GM12878 (cell line): ENCODE data around the gene RNASE13. TPM values are rescaled to one million over a fixed set of nuclear protein-coding genes. Genes with fewer than 3 reads are reported as not detected.
A peak's percentile ranks its signal among the peaks of the same experiment; 100 is the strongest.

ENCODE experiments used
- BACH1 ChIP-seq: fragments of 450-650 bp; IDR thresholded peaks from 2 replicates; pipeline ENCODE4 v1.6.1; 2017; ENCODE audit warnings: mild to moderate bottlenecking, borderline replicate concordance
- BRCA1 ChIP-seq: IDR thresholded peaks from 2 replicates; pipeline ENCODE4 v1.6.1; 2011; ENCODE audit warnings: low read depth, low read length, improper control_type of control experiment
- CBFB ChIP-seq: IDR thresholded peaks from 2 replicates; pipeline ENCODE4 v1.6.1; 2016; ENCODE audit warnings: antibody characterized with exemption, low read depth
- EGR1 ChIP-seq, 2 experiments: IDR thresholded peaks; 1 replicate in 1 of 2; 2 replicates in 1 of 2; pipeline ENCODE4 v1.6.1; 2011 to 2012; ENCODE audit warnings: low read depth in 2 of 2, low read length in 2 of 2, borderline replicate concordance in 1 of 2, mild to moderate bottlenecking in 1 of 2, moderate library complexity in 1 of 2
- ETV6 ChIP-seq, 2 experiments: fragments of 450-650 bp in 1 of 2; IDR thresholded peaks in 1 of 2; conservative IDR thresholded peaks in 1 of 2; 2 replicates each; pipeline ENCODE4 v1.6.1; 2014; ENCODE audit warnings: antibody characterized with exemption in 1 of 2, borderline replicate concordance in 1 of 2, low read depth in 1 of 2, mild to moderate bottlenecking in 1 of 2, moderate library complexity in 1 of 2
- IKZF2 ChIP-seq, 2 experiments: fragments of 450-650 bp; IDR thresholded peaks; 2 replicates each; pipeline ENCODE4 v1.6.1; 2017; ENCODE audit warnings: mild to moderate bottlenecking in 2 of 2, moderate library complexity in 2 of 2
- JUND ChIP-seq: IDR thresholded peaks from 2 replicates; pipeline ENCODE4 v1.6.1; 2012; ENCODE audit warnings: low read depth, mild to moderate bottlenecking, low read length, improper control_type of control experiment, moderate library complexity
- KLF5 ChIP-seq: fragments of 450-650 bp; IDR thresholded peaks from 2 replicates; pipeline ENCODE4 v1.6.1; 2014; ENCODE audit warnings: mild to moderate bottlenecking; ENCODE audit not compliant: partially characterized antibody
- NFIC ChIP-seq: IDR thresholded peaks from 2 replicates; pipeline ENCODE4 v1.6.1; 2012; ENCODE audit warnings: low read depth, mild to moderate bottlenecking, inconsistent platforms, low read length, moderate library complexity
- POLR2AphosphoS2 ChIP-seq: IDR thresholded peaks from 2 replicates; pipeline ENCODE4 v1.6.1; 2011; ENCODE audit warnings: low read depth, mild to moderate bottlenecking, low read length, improper control_type of control experiment, moderate library complexity
- RELA ChIP-seq: fragments of 450-650 bp; IDR thresholded peaks from 2 replicates; pipeline ENCODE4 v1.8.0; 2014; ENCODE audit warnings: borderline replicate concordance; ENCODE audit not compliant: partially characterized antibody
- SIX5 ChIP-seq: IDR thresholded peaks from 2 replicates; pipeline ENCODE4 v1.6.1; 2011; ENCODE audit warnings: mild to moderate bottlenecking, low read depth, low read length, moderate library complexity; ENCODE audit not compliant: severe bottlenecking
- SREBF1 ChIP-seq: IDR thresholded peaks from 2 replicates; pipeline ENCODE4 v1.6.1; 2012; ENCODE audit warnings: mild to moderate bottlenecking, low read length
- TCF3 ChIP-seq: IDR thresholded peaks from 2 replicates; pipeline ENCODE4 v1.6.1; 2012; ENCODE audit warnings: low read depth, mild to moderate bottlenecking, low read length, borderline replicate concordance; ENCODE audit not compliant: insufficient read depth
- ZZZ3 ChIP-seq: IDR thresholded peaks from 2 replicates; pipeline ENCODE4 v1.6.1; 2011; ENCODE audit warnings: low read depth; ENCODE audit not compliant: control insufficient read depth, insufficient read length
- polyA plus RNA-seq, 11 experiments: library from polyadenylated mRNA; depleted of rRNA in 4 of 11; unstranded in 6 of 11; stranded (reverse) in 5 of 11; fragments of >200 nt; fragmentation: Nextera tagmentation in 4 of 11; fragmentation: Illumina TruSeq in 1 of 11; extraction: Ambion mirVana in 4 of 11; extraction: Trizol in 1 of 11; gene quantifications; 1 replicate in 1 of 11; 2 replicates in 10 of 11; pipeline versions ENCODE4 v1.2.1 to v1.2.3, GENCODE V29; 2011 to 2016; ENCODE audit warnings: inconsistent platforms in 2 of 11, missing spikeins in 2 of 11, low read depth in 1 of 11
- total RNA-seq, 4 experiments: library from RNA; depleted of rRNA in 3 of 4; stranded (reverse); fragments of >200 nt in 3 of 4; fragmentation: Illumina TruSeq in 1 of 4; extraction: Trizol in 1 of 4; gene quantifications; 2 replicates each; pipeline versions ENCODE4 v1.2.1 to v1.2.3, GENCODE V29; 2013 to 2021
- TF ChIP-seq, protein P1 (sequence below): fragments of 450-650 bp; IDR thresholded peaks from 2 replicates; pipeline ENCODE4 v1.6.1; 2016; ENCODE audit warnings: mild to moderate bottlenecking, moderate library complexity, borderline replicate concordance
- TF ChIP-seq, protein P2 (sequence below): fragments of 450-650 bp; IDR thresholded peaks from 2 replicates; pipeline ENCODE4 v1.6.1; 2017; ENCODE audit warnings: low read depth, mild to moderate bottlenecking, moderate library complexity
- TF ChIP-seq, protein P3 (sequence below): IDR thresholded peaks from 2 replicates; pipeline ENCODE4 v1.6.1; 2012; ENCODE audit warnings: improper control_type of control experiment, low read depth, low read length; ENCODE audit not compliant: insufficient replicate concordance

Gene RNASE13
- total and polyA plus RNA-seq, 10 of the 15 experiments (the other 5 are each of a cell fraction or from before 2014, with no cell fraction given) = not detected

DNA sequence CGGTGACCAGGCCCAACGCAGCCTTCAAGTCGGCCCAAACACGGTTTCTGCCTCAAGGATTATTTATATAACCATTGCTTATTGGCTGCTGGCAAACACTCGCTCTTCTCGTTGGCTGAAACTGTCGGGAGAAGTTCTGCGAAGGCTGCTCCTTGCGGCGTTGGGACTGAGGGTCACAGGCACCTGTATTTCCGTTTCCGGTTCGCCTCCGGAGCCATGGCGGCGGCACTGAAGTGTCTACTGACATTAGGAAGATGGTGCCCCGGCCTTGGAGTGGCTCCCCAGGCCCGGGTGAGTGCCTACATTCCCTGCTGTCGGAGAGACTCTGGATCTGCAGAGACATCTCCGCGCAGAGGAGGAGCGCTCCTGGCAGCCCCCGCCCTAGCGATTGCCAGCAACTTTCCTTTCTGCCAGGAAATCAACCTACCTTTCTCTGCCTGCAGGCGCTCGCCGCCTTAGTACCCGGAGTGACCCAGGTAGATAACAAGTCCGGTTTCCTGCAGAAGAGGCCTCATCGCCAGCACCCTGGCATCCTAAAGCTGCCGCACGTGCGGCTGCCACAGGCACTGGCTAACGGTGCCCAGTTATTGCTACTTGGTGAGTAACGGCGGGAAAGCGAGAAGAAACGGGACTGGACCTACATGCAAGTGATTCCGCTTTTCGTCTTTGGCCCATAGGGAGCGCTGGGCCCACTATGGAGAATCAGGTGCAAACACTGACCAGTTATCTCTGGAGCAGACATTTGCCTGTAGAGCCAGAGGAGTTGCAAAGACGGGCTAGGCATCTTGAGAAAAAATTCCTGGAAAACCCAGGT lies 44.6 kb downstream of the RNASE13 start, which contains the start of gene METTL17 (continued):
- TF ChIP-seq, protein P1, sequence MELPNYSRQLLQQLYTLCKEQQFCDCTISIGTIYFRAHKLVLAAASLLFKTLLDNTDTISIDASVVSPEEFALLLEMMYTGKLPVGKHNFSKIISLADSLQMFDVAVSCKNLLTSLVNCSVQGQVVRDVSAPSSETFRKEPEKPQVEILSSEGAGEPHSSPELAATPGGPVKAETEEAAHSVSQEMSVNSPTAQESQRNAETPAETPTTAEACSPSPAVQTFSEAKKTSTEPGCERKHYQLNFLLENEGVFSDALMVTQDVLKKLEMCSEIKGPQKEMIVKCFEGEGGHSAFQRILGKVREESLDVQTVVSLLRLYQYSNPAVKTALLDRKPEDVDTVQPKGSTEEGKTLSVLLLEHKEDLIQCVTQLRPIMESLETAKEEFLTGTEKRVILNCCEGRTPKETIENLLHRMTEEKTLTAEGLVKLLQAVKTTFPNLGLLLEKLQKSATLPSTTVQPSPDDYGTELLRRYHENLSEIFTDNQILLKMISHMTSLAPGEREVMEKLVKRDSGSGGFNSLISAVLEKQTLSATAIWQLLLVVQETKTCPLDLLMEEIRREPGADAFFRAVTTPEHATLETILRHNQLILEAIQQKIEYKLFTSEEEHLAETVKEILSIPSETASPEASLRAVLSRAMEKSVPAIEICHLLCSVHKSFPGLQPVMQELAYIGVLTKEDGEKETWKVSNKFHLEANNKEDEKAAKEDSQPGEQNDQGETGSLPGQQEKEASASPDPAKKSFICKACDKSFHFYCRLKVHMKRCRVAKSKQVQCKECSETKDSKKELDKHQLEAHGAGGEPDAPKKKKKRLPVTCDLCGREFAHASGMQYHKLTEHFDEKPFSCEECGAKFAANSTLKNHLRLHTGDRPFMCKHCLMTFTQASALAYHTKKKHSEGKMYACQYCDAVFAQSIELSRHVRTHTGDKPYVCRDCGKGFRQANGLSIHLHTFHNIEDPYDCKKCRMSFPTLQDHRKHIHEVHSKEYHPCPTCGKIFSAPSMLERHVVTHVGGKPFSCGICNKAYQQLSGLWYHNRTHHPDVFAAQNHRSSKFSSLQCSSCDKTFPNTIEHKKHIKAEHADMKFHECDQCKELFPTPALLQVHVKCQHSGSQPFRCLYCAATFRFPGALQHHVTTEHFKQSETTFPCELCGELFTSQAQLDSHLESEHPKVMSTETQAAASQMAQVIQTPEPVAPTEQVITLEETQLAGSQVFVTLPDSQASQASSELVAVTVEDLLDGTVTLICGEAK = peak; percentile 97
- TF ChIP-seq IKZF2 (IDR thresholded peaks at IDR 0.05) (no peak), KLF5 (peak; percentile 60), POLR2AphosphoS2 (peak; percentile 84), ETV6 (conservative IDR thresholded peaks at IDR 0.05 in 1 of 2, IDR thresholded peaks at IDR 0.05 in 1 of 2; ENCODE audit: borderline replicate concordance in 1 of 2, low read depth in 1 of 2) (0 out of 4 replicates have a peak, but pooled peaks of 1 of the 2 experiments have one; percentile 29), CBFB (peak; percentile 63; the same call in 1 of the 2 replicates), RELA (no peak), BRCA1 (no peak), BACH1 (no peak; the same call in 1 of the 2 replicates), JUND (no peak), TCF3 (no peak), NFIC (no peak; the same call in 1 of the 2 replicates), ZZZ3 (no peak), SIX5 (peak; percentile 79), SREBF1 (peak; percentile 70; the same call in 1 of the 2 replicates), EGR1 (IDR thresholded peaks at IDR 0.05; ENCODE audit: borderline replicate concordance in 1 of 2, low read depth in 2 of 2, low read length in 2 of 2) (no peak)
- TF ChIP-seq, protein P2, sequence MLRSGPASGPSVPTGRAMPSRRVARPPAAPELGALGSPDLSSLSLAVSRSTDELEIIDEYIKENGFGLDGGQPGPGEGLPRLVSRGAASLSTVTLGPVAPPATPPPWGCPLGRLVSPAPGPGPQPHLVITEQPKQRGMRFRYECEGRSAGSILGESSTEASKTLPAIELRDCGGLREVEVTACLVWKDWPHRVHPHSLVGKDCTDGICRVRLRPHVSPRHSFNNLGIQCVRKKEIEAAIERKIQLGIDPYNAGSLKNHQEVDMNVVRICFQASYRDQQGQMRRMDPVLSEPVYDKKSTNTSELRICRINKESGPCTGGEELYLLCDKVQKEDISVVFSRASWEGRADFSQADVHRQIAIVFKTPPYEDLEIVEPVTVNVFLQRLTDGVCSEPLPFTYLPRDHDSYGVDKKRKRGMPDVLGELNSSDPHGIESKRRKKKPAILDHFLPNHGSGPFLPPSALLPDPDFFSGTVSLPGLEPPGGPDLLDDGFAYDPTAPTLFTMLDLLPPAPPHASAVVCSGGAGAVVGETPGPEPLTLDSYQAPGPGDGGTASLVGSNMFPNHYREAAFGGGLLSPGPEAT = peak; percentile 93
- TF ChIP-seq, protein P3, sequence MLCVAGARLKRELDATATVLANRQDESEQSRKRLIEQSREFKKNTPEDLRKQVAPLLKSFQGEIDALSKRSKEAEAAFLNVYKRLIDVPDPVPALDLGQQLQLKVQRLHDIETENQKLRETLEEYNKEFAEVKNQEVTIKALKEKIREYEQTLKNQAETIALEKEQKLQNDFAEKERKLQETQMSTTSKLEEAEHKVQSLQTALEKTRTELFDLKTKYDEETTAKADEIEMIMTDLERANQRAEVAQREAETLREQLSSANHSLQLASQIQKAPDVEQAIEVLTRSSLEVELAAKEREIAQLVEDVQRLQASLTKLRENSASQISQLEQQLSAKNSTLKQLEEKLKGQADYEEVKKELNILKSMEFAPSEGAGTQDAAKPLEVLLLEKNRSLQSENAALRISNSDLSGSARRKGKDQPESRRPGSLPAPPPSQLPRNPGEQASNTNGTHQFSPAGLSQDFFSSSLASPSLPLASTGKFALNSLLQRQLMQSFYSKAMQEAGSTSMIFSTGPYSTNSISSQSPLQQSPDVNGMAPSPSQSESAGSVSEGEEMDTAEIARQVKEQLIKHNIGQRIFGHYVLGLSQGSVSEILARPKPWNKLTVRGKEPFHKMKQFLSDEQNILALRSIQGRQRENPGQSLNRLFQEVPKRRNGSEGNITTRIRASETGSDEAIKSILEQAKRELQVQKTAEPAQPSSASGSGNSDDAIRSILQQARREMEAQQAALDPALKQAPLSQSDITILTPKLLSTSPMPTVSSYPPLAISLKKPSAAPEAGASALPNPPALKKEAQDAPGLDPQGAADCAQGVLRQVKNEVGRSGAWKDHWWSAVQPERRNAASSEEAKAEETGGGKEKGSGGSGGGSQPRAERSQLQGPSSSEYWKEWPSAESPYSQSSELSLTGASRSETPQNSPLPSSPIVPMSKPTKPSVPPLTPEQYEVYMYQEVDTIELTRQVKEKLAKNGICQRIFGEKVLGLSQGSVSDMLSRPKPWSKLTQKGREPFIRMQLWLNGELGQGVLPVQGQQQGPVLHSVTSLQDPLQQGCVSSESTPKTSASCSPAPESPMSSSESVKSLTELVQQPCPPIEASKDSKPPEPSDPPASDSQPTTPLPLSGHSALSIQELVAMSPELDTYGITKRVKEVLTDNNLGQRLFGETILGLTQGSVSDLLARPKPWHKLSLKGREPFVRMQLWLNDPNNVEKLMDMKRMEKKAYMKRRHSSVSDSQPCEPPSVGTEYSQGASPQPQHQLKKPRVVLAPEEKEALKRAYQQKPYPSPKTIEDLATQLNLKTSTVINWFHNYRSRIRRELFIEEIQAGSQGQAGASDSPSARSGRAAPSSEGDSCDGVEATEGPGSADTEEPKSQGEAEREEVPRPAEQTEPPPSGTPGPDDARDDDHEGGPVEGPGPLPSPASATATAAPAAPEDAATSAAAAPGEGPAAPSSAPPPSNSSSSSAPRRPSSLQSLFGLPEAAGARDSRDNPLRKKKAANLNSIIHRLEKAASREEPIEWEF = no peak
